ENCODE data around the gene SPINK5. TPM values are rescaled to one million over a fixed set of nuclear protein-coding genes. Genes with fewer than 3 reads are reported as not detected.
"Not testable (repeated sequence)": the region's sequence is repeated elsewhere in the genome, so short reads cannot be mapped to it uniquely, and the experiment has no call there.

The SPINK5 gene
- total RNA-seq, 1 donor from 2014 or later = not detected

GRCh38 chr5:148033134-148033533 is 30.6 kb upstream of the SPINK5 start:
- peaks cover 4% of the 10 kb centered on the region for H3K9me3 Mint-ChIP-seq

GRCh38 chr5:148035676-148036075 is 28.1 kb upstream of the SPINK5 start:
- Mint-ChIP-seq H3K4me1 (no peaks in the 10 kb centered on the region), H3K4me3 (no peak overlapping the region), H3K27ac (no peak overlapping the region), H3K36me3 (ENCODE audit: low read depth) (no peaks in the 10 kb centered on the region), H3K27me3 (no peaks in the 10 kb centered on the region), H3K9me3 (no peaks in the 10 kb centered on the region)
- DNase-seq (no peak), ATAC-seq (ENCODE audit: low read depth) (no peak)
- intact Hi-C loops (cut with micrococcal nuclease) = no loop called here
- no peak for TF ChIP-seq CTCF (IDR thresholded peaks at IDR 0.05)
- ChIA-PET POLR2A (no interaction called here), CTCF (no interaction called here)

More at GRCh38 chr5:148033134-148033533, 30.6 kb upstream of the SPINK5 start:
- Mint-ChIP-seq H3K27me3 (no peaks in the 10 kb centered on the region), H3K4me1 (no peaks in the 10 kb centered on the region), H3K27ac (no peak overlapping the region), H3K4me3 (no peak overlapping the region), H3K36me3 (ENCODE audit: low read depth) (no peaks in the 10 kb centered on the region)
- DNase-seq (no peak), ATAC-seq (ENCODE audit: low read depth) (no peak)
- ChIA-PET POLR2A (no interaction called here), CTCF (no interaction called here)
- intact Hi-C loops (cut with micrococcal nuclease) = no loop called here
- no peak for TF ChIP-seq CTCF (IDR thresholded peaks at IDR 0.05)

- ChIA-PET POLR2A (no interaction called here), CTCF (no interaction called here)
- DNase-seq (no peak), ATAC-seq (ENCODE audit: low read depth) (no peak)
- Mint-ChIP-seq H3K4me3 (no peak overlapping the region), H3K27me3 (no peaks in the 10 kb centered on the region), H3K36me3 (ENCODE audit: low read depth) (no peaks in the 10 kb centered on the region), H3K4me1 (no peaks in the 10 kb centered on the region), H3K27ac (no peak overlapping the region), H3K9me3 (peaks cover under 1% of the 10 kb centered on the region)
- TF ChIP-seq CTCF (IDR thresholded peaks at IDR 0.05) = no peak
- intact Hi-C loops (cut with micrococcal nuclease) = no loop called here
These were observed 20.9 kb upstream of the SPINK5 start for GRCh38 chr5:148042881-148043280.

- H3K27me3 Mint-ChIP-seq = no peaks in the 10 kb centered on the region
- TF ChIP-seq CTCF (IDR thresholded peaks at IDR 0.05) = no peak
- POLR2A ChIA-PET = no interaction called here
These were observed 20.1 kb upstream of the SPINK5 start for GRCh38 chr5:148043705-148044104.

DNA sequence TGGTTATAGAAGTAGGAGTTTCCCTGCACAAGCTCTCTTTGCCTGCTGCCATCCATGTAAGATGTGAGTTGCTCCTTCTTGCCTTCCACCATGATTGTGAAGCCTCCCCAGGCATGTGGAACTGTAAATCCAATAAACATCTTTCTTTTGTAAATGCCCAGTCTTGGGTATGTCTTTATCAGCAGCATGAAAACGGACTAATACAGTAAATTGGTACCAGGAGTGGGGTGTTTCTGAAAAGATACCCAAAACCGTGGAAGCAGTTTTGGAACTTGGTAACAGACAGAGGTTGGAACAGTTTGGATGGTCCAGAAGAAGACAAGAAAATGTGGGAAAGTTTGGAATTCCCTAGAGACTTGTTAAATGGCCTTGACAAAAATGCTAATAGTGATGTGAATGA is 8.6 kb upstream of the SPINK5 start:
- peaks cover 25% of the 10 kb centered on the region for H3K9me3 Mint-ChIP-seq
- H3K27ac Mint-ChIP-seq; ATAC-seq (ENCODE audit: low read depth); DNase-seq; H3K36me3 Mint-ChIP-seq (ENCODE audit: low read depth); H3K4me1 Mint-ChIP-seq; H3K4me3 Mint-ChIP-seq; POLR2A ChIA-PET; H3K27me3 Mint-ChIP-seq; intact Hi-C loops (cut with micrococcal nuclease); CTCF ChIA-PET: not testable (repeated sequence)

More at GRCh38 chr5:148043705-148044104, 20.1 kb upstream of the SPINK5 start:
- CTCF ChIA-PET = no interaction called here
- DNase-seq (no peak), ATAC-seq (ENCODE audit: low read depth) (no peak)
- Mint-ChIP-seq H3K4me3 (no peak overlapping the region), H3K36me3 (ENCODE audit: low read depth) (no peaks in the 10 kb centered on the region), H3K9me3 (peaks cover 4% of the 10 kb centered on the region), H3K4me1 (no peaks in the 10 kb centered on the region), H3K27ac (no peak overlapping the region)
- intact Hi-C loops (cut with micrococcal nuclease) = no loop called here

GRCh38 chr5:148060309-148060708 is 3.5 kb upstream of the SPINK5 start:
- Mint-ChIP-seq H3K27ac (no peak overlapping the region), H3K27me3 (no peaks in the 10 kb centered on the region), H3K9me3 (peaks cover 12% of the 10 kb centered on the region), H3K4me3 (no peak overlapping the region), H3K36me3 (ENCODE audit: low read depth) (no peaks in the 10 kb centered on the region), H3K4me1 (no peaks in the 10 kb centered on the region)
- ChIA-PET POLR2A (no interaction called here), CTCF (no interaction called here)
- ATAC-seq (ENCODE audit: low read depth) (no peak), DNase-seq (no peak)
- TF ChIP-seq CTCF (IDR thresholded peaks at IDR 0.05) = no peak
- intact Hi-C loops (cut with micrococcal nuclease) = no loop called here

All from activated B cell treated with CpG ODN at 0.5 μM for 24 hours (primary cell).